GM13977 (cell line): ENCODE data around the gene ACOXL.

Experiments
- DNase-seq: peaks from one replicate; pipeline ENCODE4 v3.0.0; 2012; ENCODE audit warnings: low spot score
- in situ Hi-C: fragments of 300-500 bp; cut with MboI; formaldehyde crosslinking; loops from one replicate; pipeline ENCODE4 v1.12.0; 2022; ENCODE audit warnings: low sequenced_read_pairs, low pct_unique_long_range_greater_than_20kb, mixed read lengths, inconsistent platforms; ENCODE audit not compliant: unreplicated experiment
- TF ChIP-seq, protein P1 (sequence below): IDR thresholded peaks from 2 replicates; pipeline ENCODE4 v1.5.1; 2012; ENCODE audit warnings: mild to moderate bottlenecking, control low read depth; ENCODE audit not compliant: insufficient read depth; ENCODE audit errors: extremely low read depth, missing control alignments

ACOXL gene

DNA sequence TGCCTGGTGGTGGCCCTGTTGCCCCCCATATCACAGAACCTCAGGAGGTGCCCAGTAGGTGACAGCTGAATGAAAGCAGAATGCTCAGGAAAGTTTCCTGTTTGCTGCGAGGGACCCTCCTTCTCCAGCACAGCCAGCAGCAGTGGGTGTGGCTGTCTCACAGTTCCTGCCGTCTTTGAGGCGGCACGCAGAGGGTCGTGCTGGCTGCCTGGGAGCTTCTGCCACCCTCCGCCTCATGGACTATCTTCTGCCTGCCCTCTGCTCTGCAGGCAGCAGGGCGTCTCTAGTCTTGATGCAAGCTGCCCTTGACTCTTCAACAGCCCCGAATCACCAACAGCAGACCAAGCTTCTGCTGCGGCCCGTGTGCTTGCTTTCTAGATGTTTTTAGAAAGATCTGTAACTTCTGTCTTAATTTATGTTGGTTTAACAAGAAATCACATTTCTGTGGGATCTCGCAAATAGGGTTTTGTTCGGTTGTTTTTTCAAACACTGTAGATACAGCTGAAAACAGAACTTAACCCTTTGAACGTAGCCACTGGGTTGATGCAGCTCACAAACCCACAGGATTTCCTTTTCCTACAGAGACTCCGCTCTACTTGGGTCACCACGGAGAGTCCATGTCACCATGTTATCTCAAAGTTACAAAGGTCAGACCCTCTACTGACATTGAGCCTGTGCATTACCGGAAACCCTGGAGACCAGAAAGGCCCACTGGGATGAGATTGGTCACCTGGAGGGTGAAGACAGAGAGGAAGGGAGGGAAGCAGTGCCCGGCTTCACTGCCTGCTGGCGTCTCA is 144.9 kb downstream of the ACOXL start:
- DNase-seq: no peak
- TF ChIP-seq, protein P1, sequence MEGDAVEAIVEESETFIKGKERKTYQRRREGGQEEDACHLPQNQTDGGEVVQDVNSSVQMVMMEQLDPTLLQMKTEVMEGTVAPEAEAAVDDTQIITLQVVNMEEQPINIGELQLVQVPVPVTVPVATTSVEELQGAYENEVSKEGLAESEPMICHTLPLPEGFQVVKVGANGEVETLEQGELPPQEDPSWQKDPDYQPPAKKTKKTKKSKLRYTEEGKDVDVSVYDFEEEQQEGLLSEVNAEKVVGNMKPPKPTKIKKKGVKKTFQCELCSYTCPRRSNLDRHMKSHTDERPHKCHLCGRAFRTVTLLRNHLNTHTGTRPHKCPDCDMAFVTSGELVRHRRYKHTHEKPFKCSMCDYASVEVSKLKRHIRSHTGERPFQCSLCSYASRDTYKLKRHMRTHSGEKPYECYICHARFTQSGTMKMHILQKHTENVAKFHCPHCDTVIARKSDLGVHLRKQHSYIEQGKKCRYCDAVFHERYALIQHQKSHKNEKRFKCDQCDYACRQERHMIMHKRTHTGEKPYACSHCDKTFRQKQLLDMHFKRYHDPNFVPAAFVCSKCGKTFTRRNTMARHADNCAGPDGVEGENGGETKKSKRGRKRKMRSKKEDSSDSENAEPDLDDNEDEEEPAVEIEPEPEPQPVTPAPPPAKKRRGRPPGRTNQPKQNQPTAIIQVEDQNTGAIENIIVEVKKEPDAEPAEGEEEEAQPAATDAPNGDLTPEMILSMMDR: no peak
- in situ Hi-C loops: no loop called here

DNA sequence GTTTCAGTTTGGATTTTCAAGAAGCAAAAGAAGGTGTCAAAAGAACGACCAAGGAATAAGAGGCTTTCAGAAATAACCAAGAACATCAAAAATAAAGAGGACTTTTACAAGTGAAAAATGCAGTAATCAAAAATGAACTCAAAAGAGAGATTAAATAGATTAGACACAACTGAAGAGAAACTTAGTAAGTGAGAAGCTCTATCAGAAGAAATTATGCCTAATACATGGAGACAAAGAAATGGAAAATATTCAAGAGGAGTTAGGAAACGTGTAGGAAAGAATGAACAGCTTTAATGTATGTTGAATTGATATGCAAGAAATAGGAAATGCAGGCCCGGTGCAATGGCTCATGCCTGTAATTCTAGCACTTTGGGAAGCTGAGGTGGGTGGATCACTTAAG is 145.8 kb downstream of the ACOXL start:
- TF ChIP-seq, protein P1: no peak
- DNase-seq: no peak
- in situ Hi-C loops: no loop called here

DNA sequence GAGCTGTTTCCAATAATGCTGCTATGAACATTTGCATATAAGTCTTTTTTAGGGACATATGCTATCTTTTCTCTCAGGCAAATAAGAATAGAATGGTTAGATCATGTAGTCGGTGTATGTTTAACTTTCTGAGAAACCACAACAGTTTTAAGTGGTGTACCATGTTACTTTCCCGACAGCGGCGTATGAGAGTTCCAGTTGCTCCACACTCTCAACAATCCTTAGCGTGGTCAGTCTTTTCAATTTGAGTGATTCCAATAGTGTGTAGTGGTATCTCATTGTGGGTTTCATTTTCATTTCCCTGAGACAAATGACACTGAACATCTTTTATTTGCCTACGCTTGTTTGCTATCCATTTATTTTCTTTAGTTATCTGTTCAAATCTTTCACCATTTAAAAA is 149.5 kb downstream of the ACOXL start:
- in situ Hi-C loops: no loop called here
- no peak for DNase-seq
- TF ChIP-seq, protein P1: no peak

DNA sequence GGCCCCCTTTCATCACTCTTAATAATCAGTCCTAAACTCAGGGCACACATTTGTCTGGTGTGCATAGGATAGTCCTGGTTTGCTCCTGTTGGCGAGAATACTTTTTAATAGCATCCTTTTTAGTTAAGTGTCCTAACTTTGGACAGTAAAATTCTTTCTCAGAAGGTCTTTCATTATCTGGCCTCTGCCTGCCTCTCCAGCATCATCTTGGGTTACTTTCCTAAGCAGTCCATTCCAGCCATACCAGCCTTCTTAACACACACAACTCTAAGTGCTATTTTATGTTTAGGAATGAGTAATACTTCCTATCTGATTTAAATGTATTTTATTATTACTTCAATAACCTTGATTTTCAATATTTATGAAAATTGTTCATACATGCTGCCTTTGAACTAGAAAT is 151.0 kb downstream of the ACOXL start:
- in situ Hi-C loops: no loop called here
- TF ChIP-seq, protein P1: no peak
- DNase-seq: no peak

DNA sequence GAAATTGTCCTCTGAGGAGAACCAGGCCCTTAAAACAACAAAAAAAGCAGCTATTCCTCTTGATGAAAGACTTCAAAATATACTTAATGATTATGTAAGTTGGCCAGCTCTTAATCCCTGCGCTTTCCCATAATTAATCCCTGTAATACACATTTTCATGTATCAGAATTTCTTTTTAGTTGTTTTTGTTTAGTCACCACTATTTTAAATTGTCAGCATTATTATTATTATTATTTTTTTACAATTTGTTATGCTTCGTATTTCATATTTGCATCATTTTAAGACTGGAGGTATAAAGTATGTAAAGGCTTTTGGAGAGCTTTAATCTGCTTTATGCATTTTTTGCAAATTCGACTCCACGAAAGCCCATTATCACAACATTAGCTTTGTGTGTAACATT is 152.9 kb downstream of the ACOXL start:
- in situ Hi-C loops: no loop called here
- no peak for DNase-seq
- TF ChIP-seq, protein P1: no peak

DNA sequence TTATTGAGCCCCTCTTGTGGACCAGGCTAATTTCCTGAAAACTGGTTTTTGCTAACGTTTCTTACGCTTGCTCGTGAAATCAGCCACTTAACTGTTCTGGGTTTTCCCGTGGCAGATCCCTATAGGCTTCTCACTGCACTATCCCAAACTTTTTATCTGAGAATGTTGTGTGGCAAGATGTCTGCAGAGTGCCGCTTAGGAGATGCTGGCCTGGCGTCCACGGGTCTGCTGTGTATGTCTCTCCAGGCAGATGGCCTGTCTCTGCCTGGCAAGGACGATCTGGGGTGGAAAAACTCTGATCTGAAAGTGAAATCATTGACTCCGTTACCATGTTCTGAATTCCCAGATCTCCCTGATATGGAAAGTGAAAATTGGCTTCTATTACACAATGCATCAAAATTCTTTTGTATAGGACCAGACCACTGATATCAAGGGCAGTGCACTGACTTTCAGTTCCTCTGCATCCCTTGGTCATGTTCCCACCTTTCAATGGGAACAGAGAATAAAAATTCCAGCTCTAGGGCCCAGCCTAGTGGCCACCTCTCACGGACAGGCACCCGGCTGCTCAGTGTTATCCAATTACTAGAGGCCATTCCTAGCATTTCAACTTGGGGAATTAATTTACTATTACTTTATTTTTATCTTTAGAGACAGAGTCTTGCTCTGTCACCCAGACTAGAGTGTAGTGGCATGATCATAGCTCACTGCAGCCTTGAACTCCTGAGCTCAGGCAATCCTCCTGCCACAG is 154.6 kb downstream of the ACOXL start:
- TF ChIP-seq, protein P1: no peak
- DNase-seq: no peak
- in situ Hi-C loops: no loop called here
